Gastroesophageal sphincter (tissue), 3 donors: ENCODE results near the gene CEP72.

ENCODE experiments used
- POLR2A ChIP-seq, 2 donors: fragments of 450-650 bp; IDR thresholded peaks; one replicate each; pipeline ENCODE4 v1.6.1; 2017; ENCODE audit warnings: antibody characterized with exemption in 2 of 2, mild to moderate bottlenecking in 2 of 2, moderate library complexity in 1 of 2
- TF ChIP-seq, protein P1 (sequence below), 4 experiments: fragments of 200-600 bp in 2 of 4; fragments of 450-650 bp in 2 of 4; sonication (generic) in 1 of 4; IDR thresholded peaks; one replicate each; pipeline ENCODE4 v1.5.1; 2017 to 2019; ENCODE audit warnings: antibody characterized with exemption in 4 of 4, mild to moderate bottlenecking in 2 of 4, moderate library complexity in 2 of 4

- TF ChIP-seq, protein P1, sequence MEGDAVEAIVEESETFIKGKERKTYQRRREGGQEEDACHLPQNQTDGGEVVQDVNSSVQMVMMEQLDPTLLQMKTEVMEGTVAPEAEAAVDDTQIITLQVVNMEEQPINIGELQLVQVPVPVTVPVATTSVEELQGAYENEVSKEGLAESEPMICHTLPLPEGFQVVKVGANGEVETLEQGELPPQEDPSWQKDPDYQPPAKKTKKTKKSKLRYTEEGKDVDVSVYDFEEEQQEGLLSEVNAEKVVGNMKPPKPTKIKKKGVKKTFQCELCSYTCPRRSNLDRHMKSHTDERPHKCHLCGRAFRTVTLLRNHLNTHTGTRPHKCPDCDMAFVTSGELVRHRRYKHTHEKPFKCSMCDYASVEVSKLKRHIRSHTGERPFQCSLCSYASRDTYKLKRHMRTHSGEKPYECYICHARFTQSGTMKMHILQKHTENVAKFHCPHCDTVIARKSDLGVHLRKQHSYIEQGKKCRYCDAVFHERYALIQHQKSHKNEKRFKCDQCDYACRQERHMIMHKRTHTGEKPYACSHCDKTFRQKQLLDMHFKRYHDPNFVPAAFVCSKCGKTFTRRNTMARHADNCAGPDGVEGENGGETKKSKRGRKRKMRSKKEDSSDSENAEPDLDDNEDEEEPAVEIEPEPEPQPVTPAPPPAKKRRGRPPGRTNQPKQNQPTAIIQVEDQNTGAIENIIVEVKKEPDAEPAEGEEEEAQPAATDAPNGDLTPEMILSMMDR (IDR thresholded peaks at IDR 0.05): no peak
- no peak for TF ChIP-seq POLR2A (IDR thresholded peaks at IDR 0.05)
Measured at GRCh38 chr5:569868-570361, 42.2 kb upstream of the CEP72 start.
